NB4 (cell line): ENCODE data around the gene DENND5B.

Experiments
- MYC ChIP-seq: IDR thresholded peaks from 2 replicates; pipeline ENCODE4 v1.6.1; 2011; ENCODE audit warnings: low read depth, low read length
- POLR2A ChIP-seq: IDR thresholded peaks from 2 replicates; pipeline ENCODE4 v1.6.1; 2011; ENCODE audit warnings: mild to moderate bottlenecking; ENCODE audit not compliant: insufficient read length; ENCODE audit errors: extremely low read depth
- TF ChIP-seq, protein P1 (sequence below): IDR thresholded peaks from one replicate; pipeline ENCODE4 v1.5.1; 2012; ENCODE audit warnings: low read depth, low read length

DNA sequence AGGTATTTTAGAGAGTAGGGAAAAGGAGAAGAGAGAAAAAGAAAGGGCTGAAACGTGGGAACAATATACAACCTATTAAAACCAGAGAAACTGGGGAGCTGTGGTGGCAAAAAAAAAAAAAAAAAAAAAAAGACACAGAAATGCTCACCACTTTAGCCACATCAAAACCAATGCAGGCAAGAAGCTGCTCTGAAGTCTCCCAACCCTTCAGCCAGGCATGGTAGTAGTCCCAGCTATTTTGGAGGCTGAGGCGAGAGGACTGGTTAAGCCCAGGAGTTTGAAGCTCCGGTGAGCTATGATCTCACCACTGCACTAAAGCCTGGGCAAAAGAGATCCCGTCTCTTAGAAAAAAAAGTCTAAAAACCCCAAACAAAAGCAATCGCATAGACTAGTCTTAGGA, 33.2 kb downstream of the DENND5B start:
- TF ChIP-seq, protein P1, sequence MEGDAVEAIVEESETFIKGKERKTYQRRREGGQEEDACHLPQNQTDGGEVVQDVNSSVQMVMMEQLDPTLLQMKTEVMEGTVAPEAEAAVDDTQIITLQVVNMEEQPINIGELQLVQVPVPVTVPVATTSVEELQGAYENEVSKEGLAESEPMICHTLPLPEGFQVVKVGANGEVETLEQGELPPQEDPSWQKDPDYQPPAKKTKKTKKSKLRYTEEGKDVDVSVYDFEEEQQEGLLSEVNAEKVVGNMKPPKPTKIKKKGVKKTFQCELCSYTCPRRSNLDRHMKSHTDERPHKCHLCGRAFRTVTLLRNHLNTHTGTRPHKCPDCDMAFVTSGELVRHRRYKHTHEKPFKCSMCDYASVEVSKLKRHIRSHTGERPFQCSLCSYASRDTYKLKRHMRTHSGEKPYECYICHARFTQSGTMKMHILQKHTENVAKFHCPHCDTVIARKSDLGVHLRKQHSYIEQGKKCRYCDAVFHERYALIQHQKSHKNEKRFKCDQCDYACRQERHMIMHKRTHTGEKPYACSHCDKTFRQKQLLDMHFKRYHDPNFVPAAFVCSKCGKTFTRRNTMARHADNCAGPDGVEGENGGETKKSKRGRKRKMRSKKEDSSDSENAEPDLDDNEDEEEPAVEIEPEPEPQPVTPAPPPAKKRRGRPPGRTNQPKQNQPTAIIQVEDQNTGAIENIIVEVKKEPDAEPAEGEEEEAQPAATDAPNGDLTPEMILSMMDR, result no peak
- TF ChIP-seq POLR2A (no peak), MYC (no peak)
